NCI-H1694 treated with DMSO at 0.1 percent for 48 hours (cell line): Measurements from ENCODE around the gene TEKT1.

ENCODE experiments used
- DNase-seq: peaks from one replicate; lab custom pipeline; 2025; lab: John Stamatoyannopoulos, UW

TEKT1 gene

DNA sequence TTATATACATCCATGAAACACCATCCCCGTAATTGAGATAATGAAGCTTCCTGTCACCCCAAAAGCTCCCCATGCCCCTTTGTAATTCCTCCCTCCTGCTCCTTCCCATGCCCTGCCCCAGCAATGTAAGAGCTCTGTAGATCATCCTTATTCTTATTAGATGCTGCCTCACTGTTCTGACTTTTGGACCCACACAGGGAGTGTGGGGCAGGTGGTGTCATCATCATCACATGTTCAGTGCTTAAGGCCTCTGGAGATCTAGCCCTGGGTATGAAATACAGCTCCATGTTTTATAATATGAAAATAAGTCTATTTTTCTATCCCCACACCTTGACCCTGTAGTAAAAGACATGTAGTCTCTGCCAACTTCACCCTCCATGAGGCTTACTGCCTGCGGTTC lies 73.8 kb downstream of the TEKT1 start:
- DNase-seq: no peak

- no peak for DNase-seq
Measured at GRCh38 chr17:6756425-6757031, 75.0 kb downstream of the TEKT1 start.

DNA sequence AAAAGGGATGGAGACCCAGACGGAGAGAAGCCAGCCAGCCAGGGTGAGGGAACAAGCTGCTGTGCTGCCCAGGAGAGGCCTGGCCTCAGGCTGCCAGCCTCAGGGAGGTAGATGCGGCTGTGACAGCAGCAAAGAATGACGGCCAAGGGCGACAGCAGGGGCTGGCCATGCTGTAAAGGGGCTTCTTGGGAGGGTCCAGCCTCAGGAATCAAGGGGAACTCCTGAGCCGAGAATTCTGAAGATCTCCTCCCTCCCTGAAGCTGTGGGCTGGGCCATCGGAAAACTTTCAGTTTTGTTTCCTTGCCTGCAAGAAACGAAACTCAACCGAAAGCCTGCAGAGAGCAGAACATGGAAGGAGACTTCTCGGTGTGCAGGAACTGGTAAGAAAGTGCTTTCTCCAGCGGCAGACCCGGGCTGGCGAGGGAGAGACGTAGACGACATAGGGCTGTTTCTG lies 75.8 kb downstream of the TEKT1 start, which contains the start of gene XAF1:
Gene XAF1 (plus strand): TSS at position 316 of the 454 bp plus-strand sequence. CDS start 33 bp downstream, at position 349.
- no peak for DNase-seq

GRCh38 chr17:6755281-6755680 lies 76.2 kb downstream of the TEKT1 start:
- no peak for DNase-seq

DNA sequence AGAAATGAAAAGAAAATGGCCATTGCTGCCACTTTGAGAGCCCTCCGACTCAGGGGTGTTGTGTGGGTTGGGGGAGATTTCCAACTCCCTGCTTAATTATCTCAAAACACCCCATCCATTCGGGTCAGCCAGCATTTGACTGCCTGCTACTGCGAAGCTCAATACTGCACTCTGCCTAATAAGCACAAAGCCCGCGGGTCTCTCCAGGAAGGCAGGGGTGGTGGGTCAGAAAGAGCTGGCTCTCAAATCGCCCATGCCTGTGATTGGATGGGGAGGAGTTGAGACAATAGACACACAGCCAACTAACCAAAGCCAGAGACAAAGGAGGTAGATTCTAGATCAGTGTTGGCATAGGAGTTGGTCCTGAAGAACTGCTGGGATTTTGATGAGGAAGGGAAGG lies 78.0 kb downstream of the TEKT1 start:
- no peak for DNase-seq

DNA sequence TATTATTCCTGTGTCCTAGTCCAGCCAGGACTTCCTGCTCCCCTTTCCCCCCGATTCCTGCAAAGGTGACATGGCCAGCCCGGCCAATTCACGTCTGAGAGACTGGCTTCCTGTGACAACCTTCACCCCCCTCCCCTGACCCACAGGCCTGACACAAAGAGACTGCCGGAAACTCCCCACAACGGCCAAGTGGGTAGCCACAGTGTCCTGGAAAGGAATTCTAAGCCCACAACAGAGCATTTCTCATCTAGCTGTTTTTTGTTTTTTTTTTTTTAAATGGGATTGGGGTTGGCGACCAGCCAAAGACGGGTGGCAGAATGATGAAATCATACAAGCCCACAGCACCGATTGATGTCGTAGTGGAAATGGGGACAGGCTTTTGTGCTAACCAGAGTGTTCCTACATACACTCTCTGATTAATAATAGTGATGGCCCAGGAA lies 78.5 kb downstream of the TEKT1 start:
- DNase-seq: no peak

DNA sequence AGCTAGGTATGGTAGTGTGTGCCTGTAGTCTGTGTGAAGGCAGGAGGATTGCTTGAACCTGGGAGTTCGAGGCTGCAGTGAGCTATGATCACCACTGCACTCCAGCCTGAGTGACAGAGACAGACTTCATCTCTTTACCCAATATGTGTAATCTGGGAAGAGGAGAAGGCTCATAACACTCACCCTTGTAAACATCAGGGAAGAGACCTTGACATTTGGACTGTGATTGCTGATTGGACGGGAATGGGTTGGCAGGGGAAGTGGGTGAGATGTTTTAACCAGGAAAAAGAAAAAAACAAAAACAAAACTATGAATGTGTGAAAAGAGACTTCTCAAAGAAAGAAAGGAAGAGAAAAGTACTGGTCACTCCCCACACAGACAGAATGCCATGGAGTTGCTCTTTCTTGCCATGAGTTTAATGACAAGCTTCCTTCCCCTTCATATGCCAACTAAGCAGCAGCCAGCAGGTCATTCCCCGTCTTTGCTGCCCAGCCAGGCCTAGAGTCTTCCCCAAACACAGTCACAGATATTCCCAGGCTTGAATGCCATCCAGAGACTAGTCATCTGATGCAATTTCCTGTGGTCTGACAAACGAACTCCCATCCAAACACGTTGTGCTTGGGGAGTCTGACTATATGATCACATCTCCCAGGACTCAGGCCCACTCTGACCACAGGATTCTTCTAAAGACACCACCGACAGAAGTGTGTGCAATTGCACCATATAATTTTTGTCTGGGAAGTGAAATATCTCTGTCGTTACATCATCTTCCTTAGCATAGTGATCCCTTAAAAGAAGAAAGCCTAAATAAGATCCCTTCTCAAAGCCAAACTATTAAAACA lies 79.2 kb downstream of the TEKT1 start:
- DNase-seq: no peak

- DNase-seq: no peak
Measured at GRCh38 chr17:6749519-6749918, 82.0 kb downstream of the TEKT1 start.

DNA sequence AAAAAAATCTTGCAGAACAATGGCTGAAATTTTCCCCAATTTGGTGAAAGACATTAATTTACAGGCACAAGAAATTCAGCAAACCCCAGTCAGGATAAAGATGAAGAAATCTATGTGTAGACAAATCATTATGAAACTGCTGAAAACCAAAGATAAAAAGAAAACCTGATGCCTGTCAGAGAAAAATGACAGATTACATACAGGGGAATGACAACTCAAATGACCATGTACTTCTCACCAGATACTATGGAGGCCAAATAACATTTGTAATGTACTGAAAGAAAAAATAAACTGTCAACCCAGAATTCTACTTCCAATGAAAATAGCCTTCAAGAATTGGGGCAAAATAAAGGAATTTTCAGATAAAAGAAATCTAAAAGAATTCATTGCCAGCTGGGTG lies 82.9 kb downstream of the TEKT1 start:
- no peak for DNase-seq
